GM06990 (cell line): Measurements from ENCODE around the gene VEGFD.

Experiments used
- DNase-seq: peaks from one replicate; pipeline ENCODE4 v3.0.0-alpha.2; 2011; ENCODE audit not compliant: insufficient read length; ENCODE audit errors: extremely low read depth
- H3K27me3 ChIP-seq: replicated peaks from 2 replicates; pipeline ENCODE4 v1.6.0; 2011; ENCODE audit warnings: low read length; ENCODE audit not compliant: control insufficient read depth, insufficient read depth
- H3K36me3 ChIP-seq: 2 replicates; pipeline ENCODE4 v1.5.1; 2011; ENCODE audit warnings: low read length; ENCODE audit not compliant: control insufficient read depth, insufficient read depth
- H3K4me3 ChIP-seq: replicated peaks from 2 replicates; pipeline ENCODE4 v1.5.1; 2011; ENCODE audit warnings: low read depth, mild to moderate bottlenecking, control low read depth, low read length
- CTCF ChIP-seq: IDR thresholded peaks from 2 replicates; pipeline ENCODE4 v1.5.1; 2011; ENCODE audit warnings: low read length, control low read depth, mild to moderate bottlenecking, inconsistent platforms; ENCODE audit not compliant: insufficient read depth, poor library complexity, severe bottlenecking

VEGFD gene

GRCh38 chrX:15405846-15406245, 21.6 kb upstream of the VEGFD start:
- H3K36me3 ChIP-seq = no peaks in the 10 kb centered on the region
- no peak for DNase-seq
- TF ChIP-seq CTCF = no peak

GRCh38 chrX:15404401-15405096, 20.3 kb upstream of the VEGFD start:
- no peak for TF ChIP-seq CTCF
- no peak overlapping the region for H3K4me3 ChIP-seq
- no peaks in the 10 kb centered on the region for H3K27me3 ChIP-seq
- H3K36me3 ChIP-seq = no peaks in the 10 kb centered on the region
- DNase-seq = no peak

More at GRCh38 chrX:15405846-15406245, 21.6 kb upstream of the VEGFD start:
- Histone ChIP-seq H3K27me3 (no peaks in the 10 kb centered on the region), H3K4me3 (no peak overlapping the region)

GRCh38 chrX:15401378-15401777, 17.2 kb upstream of the VEGFD start:
- no peak overlapping the region for H3K4me3 ChIP-seq
- H3K27me3 ChIP-seq = no peaks in the 10 kb centered on the region
- TF ChIP-seq CTCF = no peak
- no peaks in the 10 kb centered on the region for H3K36me3 ChIP-seq
- no peak for DNase-seq

- no peak for DNase-seq
- TF ChIP-seq CTCF = no peak
- no peaks in the 10 kb centered on the region for H3K36me3 ChIP-seq
- no peak overlapping the region for H3K4me3 ChIP-seq
- H3K27me3 ChIP-seq = no peaks in the 10 kb centered on the region
Measured at GRCh38 chrX:15399962-15400391, 15.8 kb upstream of the VEGFD start.

GRCh38 chrX:15398874-15399273, 14.7 kb upstream of the VEGFD start:
- TF ChIP-seq CTCF = no peak
- no peaks in the 10 kb centered on the region for H3K27me3 ChIP-seq
- H3K4me3 ChIP-seq = no peak overlapping the region
- no peak for DNase-seq
- H3K36me3 ChIP-seq = no peaks in the 10 kb centered on the region

GRCh38 chrX:15395789-15396188, 11.6 kb upstream of the VEGFD start:
- no peak for TF ChIP-seq CTCF
- Histone ChIP-seq H3K36me3 (no peaks in the 10 kb centered on the region), H3K27me3 (no peaks in the 10 kb centered on the region), H3K4me3 (no peak overlapping the region)
- no peak for DNase-seq
